Upper lobe of right lung (tissue), 1 donor: Measurements from ENCODE around the gene CNOT1. TPM values are rescaled to one million over a fixed set of nuclear protein-coding genes. Genes with fewer than 3 reads are reported as not detected.
"Not testable (repeated sequence)": the region's sequence is repeated elsewhere in the genome, so short reads cannot be mapped to it uniquely, and the experiment has no call there.

Experiments used
- ATAC-seq: fragments of 200-7000 bp; cut with Tn5 transposase; one replicate; pipeline ENCODE4 v1.9.1; 2020; ENCODE audit warnings: mild to moderate bottlenecking, moderate library complexity
- DNase-seq: peaks from one replicate; pipeline ENCODE4 v3.0.0-alpha.2; 2020
- H3K27ac ChIP-seq: fragments of 200-600 bp; one replicate; pipeline ENCODE4 v1.8.0; 2022
- H3K27me3 ChIP-seq: fragments of 200-600 bp; one replicate; pipeline ENCODE4 v1.8.0; 2022; ENCODE audit warnings: mild to moderate bottlenecking
- H3K36me3 ChIP-seq: fragments of 200-600 bp; one replicate; pipeline ENCODE4 v1.8.0; 2022
- H3K4me1 ChIP-seq: fragments of 200-600 bp; one replicate; pipeline ENCODE4 v1.8.0; 2022
- H3K4me3 ChIP-seq: fragments of 200-600 bp; one replicate; pipeline ENCODE4 v1.8.0; 2022; ENCODE audit warnings: mild to moderate bottlenecking
- H3K9me3 ChIP-seq: fragments of 200-600 bp; one replicate; pipeline ENCODE4 v1.8.0; 2022
- intact Hi-C: fragments of 100-400 bp; cut with DNase I; formaldehyde crosslinking; loops from one replicate; pipeline ENCODE4 v1.11.0; 2022
- total RNA-seq: library from RNA; stranded (reverse); fragmentation: NEBNext Ultra II Directional; extraction: Animal tissue kit (Norgen Biotek cat#: 25700); gene quantifications from one replicate; pipeline ENCODE4 v1.2.1, GENCODE V29; 2021
- TF ChIP-seq, protein P1 (sequence below): fragments of 200-600 bp; IDR thresholded peaks from one replicate; pipeline ENCODE4 v1.8.0; 2022; ENCODE audit warnings: antibody characterized with exemption
- donor health status: DM: no; HTN: yes; CAD: no; lungs with severe emphysema.

The CNOT1 gene
- total RNA-seq, 1 donor from 2014 or later, result 140 TPM

DNA sequence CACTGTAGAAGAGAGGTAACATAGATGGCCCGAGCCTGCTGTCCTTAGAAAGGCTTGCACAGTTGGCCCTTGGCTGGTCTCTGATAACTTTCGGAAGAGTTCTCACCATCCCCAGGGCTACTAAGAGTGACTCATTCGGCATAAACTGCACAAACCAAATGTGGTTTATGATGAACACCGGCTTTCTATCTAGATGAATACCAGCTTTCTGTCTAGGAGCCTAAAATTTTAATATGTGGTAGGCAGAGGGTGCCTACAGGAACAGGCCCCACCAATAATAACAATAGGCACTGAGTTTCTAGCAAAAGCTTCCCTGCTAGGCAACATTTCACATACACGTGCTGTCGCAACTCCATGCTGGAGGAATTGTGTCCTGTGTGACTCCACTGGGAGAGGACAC lies 15.4 kb downstream of the CNOT1 start:
- peaks cover 38% of the 10 kb centered on the region for H3K36me3 ChIP-seq
- TF ChIP-seq, protein P1, sequence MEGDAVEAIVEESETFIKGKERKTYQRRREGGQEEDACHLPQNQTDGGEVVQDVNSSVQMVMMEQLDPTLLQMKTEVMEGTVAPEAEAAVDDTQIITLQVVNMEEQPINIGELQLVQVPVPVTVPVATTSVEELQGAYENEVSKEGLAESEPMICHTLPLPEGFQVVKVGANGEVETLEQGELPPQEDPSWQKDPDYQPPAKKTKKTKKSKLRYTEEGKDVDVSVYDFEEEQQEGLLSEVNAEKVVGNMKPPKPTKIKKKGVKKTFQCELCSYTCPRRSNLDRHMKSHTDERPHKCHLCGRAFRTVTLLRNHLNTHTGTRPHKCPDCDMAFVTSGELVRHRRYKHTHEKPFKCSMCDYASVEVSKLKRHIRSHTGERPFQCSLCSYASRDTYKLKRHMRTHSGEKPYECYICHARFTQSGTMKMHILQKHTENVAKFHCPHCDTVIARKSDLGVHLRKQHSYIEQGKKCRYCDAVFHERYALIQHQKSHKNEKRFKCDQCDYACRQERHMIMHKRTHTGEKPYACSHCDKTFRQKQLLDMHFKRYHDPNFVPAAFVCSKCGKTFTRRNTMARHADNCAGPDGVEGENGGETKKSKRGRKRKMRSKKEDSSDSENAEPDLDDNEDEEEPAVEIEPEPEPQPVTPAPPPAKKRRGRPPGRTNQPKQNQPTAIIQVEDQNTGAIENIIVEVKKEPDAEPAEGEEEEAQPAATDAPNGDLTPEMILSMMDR, result no peak
- no peaks in the 10 kb centered on the region for H3K9me3 ChIP-seq
- no peak for DNase-seq
- intact Hi-C loops, result no loop called here
- H3K4me3 ChIP-seq, result no peak overlapping the region
- ATAC-seq, result no peak
- H3K27ac ChIP-seq, result no peak overlapping the region
- H3K27me3 ChIP-seq, result no peaks in the 10 kb centered on the region
- H3K4me1 ChIP-seq, result no peaks in the 10 kb centered on the region

DNA sequence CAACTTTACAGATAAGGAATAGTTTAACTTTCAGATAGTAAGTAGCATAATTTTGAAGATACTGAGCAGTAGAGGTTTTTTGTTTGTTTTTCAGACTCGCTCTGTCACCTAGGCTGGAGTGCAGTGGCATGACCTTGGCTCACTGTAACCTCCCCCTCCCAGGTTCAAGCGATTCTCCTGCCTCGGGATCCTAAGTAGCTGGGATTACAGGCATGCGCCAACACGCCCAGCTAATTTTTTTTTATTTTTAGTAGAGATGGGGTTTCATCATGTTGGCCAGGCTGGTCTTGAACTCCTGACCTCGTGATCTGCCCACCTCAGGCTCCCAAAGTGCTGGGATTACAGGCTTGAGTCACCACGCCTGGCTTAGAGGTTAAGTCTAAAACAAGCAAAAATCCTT lies 16.7 kb downstream of the CNOT1 start:
- DNase-seq, H3K9me3 ChIP-seq, H3K27me3 ChIP-seq, ATAC-seq, H3K4me3 ChIP-seq, H3K27ac ChIP-seq, intact Hi-C loops, H3K4me1 ChIP-seq: not testable (repeated sequence)
- H3K36me3 ChIP-seq, result peaks cover 26% of the 10 kb centered on the region

DNA sequence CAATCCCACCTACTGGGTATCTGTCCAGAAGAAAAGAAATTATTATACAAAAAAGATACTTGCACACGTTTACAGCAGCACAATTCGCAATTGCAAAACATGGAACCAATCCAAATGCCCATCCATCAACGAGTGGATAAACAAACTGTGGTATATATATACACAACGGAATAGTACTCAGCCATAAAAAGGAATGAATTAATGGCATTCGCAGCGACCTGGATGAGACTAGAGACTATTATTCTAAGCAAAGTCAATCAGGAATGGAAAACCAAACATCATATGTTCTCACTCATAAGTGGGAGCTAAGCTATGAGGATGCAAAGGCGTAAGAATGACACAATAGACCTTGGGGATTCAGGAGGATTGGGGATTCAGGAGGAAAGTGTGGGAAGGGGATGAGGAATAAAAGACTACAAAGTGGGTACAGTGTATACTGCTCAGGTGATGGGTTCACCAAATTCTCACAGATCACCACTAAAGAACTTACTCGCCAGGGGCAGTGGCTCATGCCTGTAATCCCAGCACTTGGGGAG lies 21.0 kb downstream of the CNOT1 start:
- Histone ChIP-seq H3K36me3 (peaks cover 23% of the 10 kb centered on the region), H3K4me3 (no peak overlapping the region), H3K27ac (no peak overlapping the region), H3K4me1 (peaks cover under 1% of the 10 kb centered on the region), H3K27me3 (no peaks in the 10 kb centered on the region), H3K9me3 (no peaks in the 10 kb centered on the region)
- intact Hi-C loops, result no loop called here
- TF ChIP-seq, protein P1, result no peak
- DNase-seq, result no peak
- ATAC-seq, result no peak

DNA sequence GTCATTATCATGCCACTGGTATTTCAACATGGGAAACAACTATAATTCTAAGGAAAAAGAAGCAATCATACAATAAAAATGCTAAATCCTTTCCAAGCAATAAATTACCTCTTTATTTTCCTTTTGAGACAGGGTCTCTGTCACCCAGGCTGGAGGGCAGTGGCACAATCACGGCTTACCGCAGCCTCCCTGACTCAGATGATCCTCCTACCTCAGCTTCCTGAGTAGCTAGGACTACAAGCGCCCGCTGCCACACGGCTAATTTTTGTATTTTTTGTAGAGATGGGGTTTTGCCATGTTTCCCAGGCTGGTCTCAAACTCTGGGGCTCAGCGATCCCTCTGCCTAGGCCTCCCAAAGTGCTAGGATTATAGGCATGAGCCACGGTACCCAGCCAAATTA lies 24.1 kb downstream of the CNOT1 start:
- Histone ChIP-seq H3K4me3 (no peak overlapping the region), H3K36me3 (peaks cover 29% of the 10 kb centered on the region), H3K27ac (no peak overlapping the region), H3K4me1 (peaks cover 7% of the 10 kb centered on the region), H3K27me3 (no peaks in the 10 kb centered on the region), H3K9me3 (no peaks in the 10 kb centered on the region)
- intact Hi-C loops, result no loop called here
- DNase-seq (no peak), ATAC-seq (no peak)
- TF ChIP-seq, protein P1, result no peak

DNA sequence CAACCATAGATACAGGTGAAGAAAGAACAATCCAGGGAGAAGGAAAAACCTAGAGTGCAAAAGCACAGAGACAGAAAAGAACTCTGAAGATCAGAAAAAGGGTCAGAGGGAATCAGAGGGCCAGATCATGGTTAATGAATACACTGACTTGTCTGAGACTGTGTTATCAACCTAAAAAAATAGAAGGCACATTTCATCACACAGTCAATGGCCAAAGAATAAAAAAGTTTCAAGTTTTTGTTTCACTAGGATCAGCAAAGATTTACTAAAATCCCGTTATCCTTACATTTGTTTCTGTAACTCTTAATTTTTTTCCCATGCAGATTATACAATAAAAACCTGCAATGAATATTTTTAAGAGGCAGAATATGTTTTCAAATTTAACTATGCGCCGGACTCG lies 38.5 kb downstream of the CNOT1 start:
- no peak overlapping the region for H3K27ac ChIP-seq
- intact Hi-C loops, result no loop called here
- no peaks in the 10 kb centered on the region for H3K9me3 ChIP-seq
- H3K4me3 ChIP-seq, result no peak overlapping the region
- TF ChIP-seq, protein P1, result no peak
- ATAC-seq (no peak), DNase-seq (no peak)
- no peaks in the 10 kb centered on the region for H3K4me1 ChIP-seq
- H3K27me3 ChIP-seq, result no peaks in the 10 kb centered on the region
- peaks cover 84% of the 10 kb centered on the region for H3K36me3 ChIP-seq

DNA sequence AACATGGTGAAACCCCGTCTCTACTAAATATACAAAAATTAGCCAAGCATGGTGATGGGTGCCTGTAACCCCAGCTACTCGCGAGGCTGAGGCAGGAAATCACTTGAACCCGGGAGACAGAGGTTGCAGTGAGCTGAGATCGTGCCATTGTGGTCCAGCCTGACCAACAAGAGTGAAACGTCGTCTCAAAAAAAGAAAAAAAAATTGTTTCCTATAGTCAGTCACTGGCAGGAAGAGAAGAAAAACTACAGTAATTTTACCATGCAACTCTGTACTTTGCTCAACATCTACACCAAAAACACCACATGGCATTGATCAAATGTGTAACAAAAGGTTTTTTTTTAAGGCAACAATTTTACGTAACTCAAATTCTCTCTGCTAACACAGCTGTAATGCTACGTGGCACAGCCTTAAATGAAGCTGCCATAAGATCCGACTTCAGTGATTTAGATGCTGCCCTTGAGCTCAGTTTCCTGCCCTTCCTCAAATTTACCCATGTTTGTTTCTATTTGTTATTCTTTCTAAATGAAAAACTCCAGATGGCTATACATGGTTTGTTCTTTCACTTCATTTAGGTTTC lies 40.2 kb downstream of the CNOT1 start:
- intact Hi-C loops, result loop anchor here (10.0 kb wide), 1 partner anchor 65 kb away; no protein-coding TSS in a partner anchor
- DNase-seq, result no peak

More for the DNA sequence above, 40.2 kb downstream of the CNOT1 start:
- no peaks in the 10 kb centered on the region for H3K9me3 ChIP-seq
- no peak for ATAC-seq
- H3K4me3 ChIP-seq, result no peak overlapping the region
- H3K36me3 ChIP-seq, result peaks cover 91% of the 10 kb centered on the region
- H3K4me1 ChIP-seq, result no peaks in the 10 kb centered on the region
- TF ChIP-seq, protein P1, result no peak
- H3K27ac ChIP-seq, result no peak overlapping the region
- H3K27me3 ChIP-seq, result no peaks in the 10 kb centered on the region
